ENCODE measurements around the gene SH3BP5.
"Not testable (repeated sequence)": the region's sequence is repeated elsewhere in the genome, so short reads cannot be mapped to it uniquely, and the experiment has no call there.

Gene SH3BP5

GRCh38 chr3:15359677-15360397 lies 27.5 kb upstream of the SH3BP5 start:
- in situ Hi-C loops (cut with HindIII; ENCODE audit: low pct_unique_long_range_greater_than_20kb, low sequenced_read_pairs), result no loop called here
- no peak for TF ChIP-seq JUND (IDR thresholded peaks at IDR 0.05; ENCODE audit: low read depth)
- no peak for DNase-seq (ENCODE audit: low read depth in 1 of 2, low spot score in 1 of 2)

GRCh38 chr3:15356651-15357061 lies 24.3 kb upstream of the SH3BP5 start:
- DNase-seq (ENCODE audit: low read depth in 1 of 2, low spot score in 1 of 2); in situ Hi-C loops (cut with HindIII; ENCODE audit: low pct_unique_long_range_greater_than_20kb, low sequenced_read_pairs): not testable (repeated sequence)

DNA sequence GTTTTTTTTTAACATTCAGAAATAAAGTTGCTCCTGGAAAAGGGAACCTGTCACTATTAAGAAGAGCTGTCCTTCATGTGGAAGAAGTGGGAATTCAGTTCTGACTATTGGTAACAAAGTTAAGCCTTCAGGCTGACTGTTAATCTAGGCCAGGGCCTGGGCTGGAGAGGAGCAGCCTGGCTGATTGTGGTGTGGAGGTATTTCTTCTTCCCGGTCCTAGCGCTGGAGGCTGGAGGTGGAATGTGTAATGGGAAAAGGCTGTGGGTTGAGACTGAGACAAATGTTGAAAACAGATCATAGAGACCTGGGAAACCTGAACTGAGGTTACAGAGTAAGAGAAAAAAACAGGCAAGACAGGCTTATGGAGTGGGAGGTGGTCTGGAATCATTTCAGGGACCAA lies 23.8 kb upstream of the SH3BP5 start:
- no peak for TF ChIP-seq JUND (IDR thresholded peaks at IDR 0.05; ENCODE audit: low read depth)
- DNase-seq (ENCODE audit: low read depth in 1 of 2, low spot score in 1 of 2), result no peak
- in situ Hi-C loops (cut with HindIII; ENCODE audit: low pct_unique_long_range_greater_than_20kb, low sequenced_read_pairs), result no loop called here

DNA sequence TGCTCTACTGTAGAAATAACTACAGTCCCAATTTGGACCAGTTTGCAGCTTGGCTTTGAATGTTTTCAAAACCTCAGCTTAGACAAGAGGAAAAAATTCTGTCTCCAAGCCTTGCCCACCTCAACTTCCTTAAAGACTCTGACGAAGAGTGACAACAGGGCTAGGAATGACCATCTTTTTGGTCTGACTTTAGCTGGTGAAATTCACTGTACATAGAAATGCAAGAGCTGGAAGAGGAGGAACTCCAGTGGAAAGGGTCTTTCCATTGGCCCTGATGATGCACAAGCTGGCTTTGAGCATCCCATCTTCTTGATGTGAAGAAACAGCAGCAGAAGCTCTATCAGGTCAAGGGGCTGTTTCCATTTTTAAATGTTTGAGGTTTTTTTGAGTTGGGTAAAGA lies 22.7 kb upstream of the SH3BP5 start:
- no peak for TF ChIP-seq JUND (IDR thresholded peaks at IDR 0.05; ENCODE audit: low read depth)
- no peak for DNase-seq (ENCODE audit: low read depth in 1 of 2, low spot score in 1 of 2)
- in situ Hi-C loops (cut with HindIII; ENCODE audit: low pct_unique_long_range_greater_than_20kb, low sequenced_read_pairs), result no loop called here

- DNase-seq (ENCODE audit: low read depth in 1 of 2, low spot score in 1 of 2), result no peak
- TF ChIP-seq JUND (IDR thresholded peaks at IDR 0.05; ENCODE audit: low read depth), result no peak
- in situ Hi-C loops (cut with HindIII; ENCODE audit: low pct_unique_long_range_greater_than_20kb, low sequenced_read_pairs), result no loop called here
Observed at GRCh38 chr3:15354485-15354884, 22.1 kb upstream of the SH3BP5 start.

DNA sequence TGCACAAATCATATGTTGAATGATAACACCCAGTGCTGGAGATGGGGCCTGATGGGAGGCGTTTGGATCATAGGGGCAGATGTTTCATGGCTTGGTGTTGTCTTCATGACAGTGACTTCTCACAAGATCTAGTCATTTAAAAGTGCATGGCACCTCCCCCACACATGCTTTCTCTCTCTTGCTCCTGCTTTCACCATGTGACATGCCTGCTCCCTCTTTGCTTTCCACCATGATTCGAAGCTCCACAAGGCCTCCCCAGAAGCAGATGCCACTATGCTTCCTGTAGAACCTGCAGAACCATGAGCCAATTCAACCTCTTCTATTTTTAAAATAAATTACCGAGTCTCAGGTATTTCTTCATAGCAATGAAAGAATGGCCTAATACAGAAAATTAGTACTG lies 17.8 kb upstream of the SH3BP5 start:
- no peak for DNase-seq (ENCODE audit: low read depth in 1 of 2, low spot score in 1 of 2)
- TF ChIP-seq JUND (IDR thresholded peaks at IDR 0.05; ENCODE audit: low read depth), result no peak
- in situ Hi-C loops (cut with HindIII; ENCODE audit: low pct_unique_long_range_greater_than_20kb, low sequenced_read_pairs), result no loop called here

GRCh38 chr3:15349438-15349837 lies 17.1 kb upstream of the SH3BP5 start:
- in situ Hi-C loops (cut with HindIII; ENCODE audit: low pct_unique_long_range_greater_than_20kb, low sequenced_read_pairs), result not testable (repeated sequence)

DNA sequence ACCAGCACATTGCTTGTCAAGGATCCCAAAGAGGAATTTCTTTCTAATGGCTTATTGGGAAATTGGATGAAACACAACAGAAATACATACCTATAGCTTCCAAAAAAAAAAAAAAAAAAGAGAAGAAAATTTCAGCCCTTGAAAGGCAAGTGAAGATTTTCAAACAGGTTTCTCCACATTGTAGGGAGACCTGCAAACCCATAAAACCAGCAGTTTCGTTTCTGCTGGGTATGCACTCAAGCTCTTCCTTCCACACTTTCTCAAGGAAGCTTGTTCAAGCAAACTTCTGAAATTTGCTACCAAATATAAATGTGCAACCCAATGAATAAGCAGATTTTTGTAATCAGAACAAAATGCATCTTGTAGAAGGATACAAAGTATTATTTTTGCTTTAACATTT lies 15.9 kb upstream of the SH3BP5 start:
- in situ Hi-C loops (cut with HindIII; ENCODE audit: low pct_unique_long_range_greater_than_20kb, low sequenced_read_pairs), result no loop called here
- TF ChIP-seq JUND (IDR thresholded peaks at IDR 0.05; ENCODE audit: low read depth), result no peak
- peak; percentile 41 to 63 for DNase-seq (ENCODE audit: low read depth in 1 of 2, low spot score in 1 of 2)

More at GRCh38 chr3:15349438-15349837, 17.1 kb upstream of the SH3BP5 start:
- DNase-seq (ENCODE audit: low read depth in 1 of 2, low spot score in 1 of 2), result not testable (repeated sequence)

- in situ Hi-C loops (cut with HindIII; ENCODE audit: low pct_unique_long_range_greater_than_20kb, low sequenced_read_pairs), result no loop called here
Observed at GRCh38 chr3:15347737-15348110, 15.3 kb upstream of the SH3BP5 start.

DNA sequence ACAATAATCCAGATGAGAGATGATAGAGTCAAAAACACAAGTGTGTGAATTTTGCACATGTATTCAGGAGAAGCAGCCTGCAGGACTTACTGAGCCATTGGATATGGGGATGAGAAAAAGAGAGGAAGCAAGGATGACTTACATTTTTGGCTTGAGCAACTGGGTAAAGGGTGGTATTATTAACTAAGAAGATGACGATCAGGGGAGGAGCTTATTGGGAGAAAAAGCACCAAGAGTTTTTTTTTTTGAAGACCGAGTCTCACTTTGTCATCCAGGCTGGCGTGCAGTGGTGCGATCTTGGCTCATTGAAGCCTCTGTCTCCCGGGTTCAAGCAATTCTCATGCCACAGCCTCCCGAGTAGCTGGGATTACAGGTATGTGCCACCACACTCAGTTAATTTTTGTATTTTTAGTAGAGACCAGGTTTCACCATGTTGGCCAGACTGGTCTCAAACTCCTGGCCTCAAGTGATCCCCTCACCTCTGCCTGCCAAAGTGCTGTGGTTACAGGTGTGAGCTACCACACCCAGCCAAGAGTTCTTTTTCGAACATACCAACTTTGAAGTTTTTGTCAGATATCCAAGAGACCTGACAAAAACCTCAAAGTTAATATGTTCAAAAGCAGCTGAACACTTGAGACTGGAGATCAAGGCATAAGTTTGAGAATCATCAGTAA lies 14.8 kb upstream of the SH3BP5 start:
- no peak for TF ChIP-seq JUND (IDR thresholded peaks at IDR 0.05; ENCODE audit: low read depth)
- DNase-seq (ENCODE audit: low read depth in 1 of 2, low spot score in 1 of 2), result no peak
- in situ Hi-C loops (cut with HindIII; ENCODE audit: low pct_unique_long_range_greater_than_20kb, low sequenced_read_pairs), result no loop called here

More at GRCh38 chr3:15347737-15348110, 15.3 kb upstream of the SH3BP5 start:
- no peak for DNase-seq (ENCODE audit: low read depth in 1 of 2, low spot score in 1 of 2)
- TF ChIP-seq JUND (IDR thresholded peaks at IDR 0.05; ENCODE audit: low read depth), result no peak

GRCh38 chr3:15346516-15346915 lies 14.1 kb upstream of the SH3BP5 start:
- in situ Hi-C loops (cut with HindIII; ENCODE audit: low pct_unique_long_range_greater_than_20kb, low sequenced_read_pairs), result no loop called here
- DNase-seq (ENCODE audit: low read depth in 1 of 2, low spot score in 1 of 2), result no peak
- no peak for TF ChIP-seq JUND (IDR thresholded peaks at IDR 0.05; ENCODE audit: low read depth)

DNA sequence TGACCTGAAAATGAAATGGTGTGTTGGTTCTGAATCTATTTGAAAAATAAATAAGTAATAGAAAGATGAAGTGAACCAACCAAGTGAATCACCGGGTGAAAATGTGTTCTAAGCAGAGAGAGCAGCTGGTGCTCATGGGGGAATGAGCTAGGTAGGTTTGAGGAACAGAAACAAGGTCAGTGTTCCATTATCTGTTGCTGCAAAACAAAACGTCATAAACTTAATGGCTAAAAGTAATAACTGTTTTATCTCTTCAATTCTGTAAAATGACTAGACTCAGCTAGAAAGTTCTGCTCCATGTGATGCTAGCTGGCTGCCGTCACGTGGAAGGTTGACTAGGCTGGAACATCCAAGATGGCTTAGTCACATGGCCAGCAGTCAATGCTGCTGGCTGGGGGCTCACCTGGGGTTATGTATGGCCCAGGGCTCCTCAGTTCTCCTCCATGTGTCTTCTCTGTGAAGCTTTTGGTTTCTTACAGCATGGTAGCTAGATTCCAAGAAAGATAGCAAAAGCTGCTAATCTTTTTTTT lies 13.3 kb upstream of the SH3BP5 start:
- no peak for DNase-seq (ENCODE audit: low read depth in 1 of 2, low spot score in 1 of 2)
- in situ Hi-C loops (cut with HindIII; ENCODE audit: low pct_unique_long_range_greater_than_20kb, low sequenced_read_pairs), result no loop called here

GRCh38 chr3:15345066-15345607 lies 12.8 kb upstream of the SH3BP5 start:
- DNase-seq (ENCODE audit: low read depth in 1 of 2, low spot score in 1 of 2), result no peak
- no peak for TF ChIP-seq JUND (IDR thresholded peaks at IDR 0.05; ENCODE audit: low read depth)
- in situ Hi-C loops (cut with HindIII; ENCODE audit: low pct_unique_long_range_greater_than_20kb, low sequenced_read_pairs), result no loop called here

More for the DNA sequence above, 13.3 kb upstream of the SH3BP5 start:
- TF ChIP-seq JUND (IDR thresholded peaks at IDR 0.05; ENCODE audit: low read depth), result no peak

All from T47D (cell line).